Right lobe of liver (tissue), 6 donors: ENCODE results near the gene SMG7. TPM values are rescaled to one million over a fixed set of nuclear protein-coding genes. Genes with fewer than 3 reads are reported as not detected.

ENCODE experiments used
- ATAC-seq, 4 donors: fragments of 200-7000 bp; cut with Tn5 transposase; one replicate each; pipeline ENCODE4 v1.9.1; 2020; ENCODE audit warnings: mild to moderate bottlenecking in 4 of 4, moderate library complexity in 4 of 4
- DNase-seq, 3 donors: peaks; one replicate each; pipeline ENCODE4 v3.0.0-alpha.2; 2020
- H3K27ac ChIP-seq, 3 donors: fragments of 200-600 bp; one replicate each; pipeline ENCODE4 v1.8.0; 2022
- H3K27me3 ChIP-seq, 2 donors: fragments of 200-600 bp; one replicate each; pipeline ENCODE4 v1.8.0; 2022
- H3K36me3 ChIP-seq, 4 donors: fragments of 200-600 bp; sonication (generic) in 1 of 4; one replicate each; pipeline versions ENCODE4 v1.5.1 to v1.8.0; 2017 to 2022; ENCODE audit warnings: control low read depth in 1 of 4
- H3K4me1 ChIP-seq, 4 donors: fragments of 200-600 bp; sonication (generic) in 1 of 4; one replicate each; pipeline versions ENCODE4 v1.5.1 to v1.8.0; 2017 to 2022; ENCODE audit warnings: control low read depth in 1 of 4
- H3K4me3 ChIP-seq, 3 donors: fragments of 200-600 bp; one replicate each; pipeline ENCODE4 v1.8.0; 2022
- H3K9me3 ChIP-seq, 4 donors: fragments of 200-600 bp; sonication (generic) in 1 of 4; one replicate each; pipeline versions ENCODE4 v1.5.1 to v1.8.0; 2017 to 2022; ENCODE audit warnings: control low read depth in 1 of 4
- POLR2A ChIP-seq: fragments of 450-650 bp; IDR thresholded peaks from one replicate; pipeline ENCODE4 v1.6.1; 2017; ENCODE audit warnings: antibody characterized with exemption, mild to moderate bottlenecking
- WGBS: methylation state at CpG from one replicate; pipeline ENCODE4 v1.1.6; 2018; ENCODE audit warnings: low coverage, low lambda C conversion rate; ENCODE audit not compliant: insufficient coverage; ENCODE audit errors: missing lambda C conversion rate; 5-methylcytosine and 5-hydroxymethylcytosine counted together
- intact Hi-C, 2 donors: fragments of 100-400 bp; cut with DNase I; formaldehyde crosslinking; loops; one replicate each; pipeline versions ENCODE4 v1.11.2 to v1.14.1; 2022
- total RNA-seq, 6 experiments: library from RNA; depleted of rRNA in 2 of 6; stranded (reverse); fragments of >200 nt in 2 of 6; fragmentation: NEBNext Ultra II Directional in 3 of 6; extraction: Animal tissue kit (Norgen Biotek cat#: 25700) in 3 of 6; gene quantifications; one replicate each; pipeline versions ENCODE4 v1.1.0 to v1.2.4, GENCODE V29; 2016 to 2023
- TF ChIP-seq, protein P1 (sequence below), 4 donors: fragments of 200-600 bp in 3 of 4; fragments of 450-650 bp in 1 of 4; IDR thresholded peaks; one replicate each; pipeline versions ENCODE4 v1.5.1 to v1.8.0; 2016 to 2022; ENCODE audit warnings: antibody characterized with exemption in 4 of 4, mild to moderate bottlenecking in 2 of 4
- donor health status: DM: no; HTN: yes; CAD: no.
- donor health status: DM: no; HTN: no; CAD: no.
- donor health status: DM: no; HTN: no; CAD: no.
- donor health status: DM: no; HTN: yes; CAD: no.
- donor health status: DM: no; HTN: yes; CAD: no.

SMG7 gene
- total RNA-seq, 6 experiments from 2014 or later = 23.5 to 35.3 (median 25.2) TPM

DNA sequence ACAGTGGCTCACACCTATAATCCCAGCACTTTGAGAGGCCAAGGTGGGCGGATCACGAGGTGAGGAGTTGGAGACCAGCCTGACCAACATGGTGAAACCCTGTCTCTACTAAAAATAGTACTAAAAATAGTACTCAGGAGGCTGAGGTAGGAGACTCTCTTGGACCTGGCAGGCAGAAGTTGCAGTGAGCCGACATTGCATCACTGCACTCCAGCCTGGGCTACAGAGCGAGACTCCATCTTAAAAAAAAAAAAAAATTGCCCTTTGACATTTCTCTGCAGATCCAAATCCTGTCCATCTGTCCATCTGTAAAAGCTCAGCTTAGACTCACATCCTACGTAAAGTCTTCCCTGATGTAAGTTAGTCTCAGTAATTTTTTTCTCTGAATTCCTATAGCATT is 124.2 kb downstream of the SMG7 start:
- intact Hi-C loops = no loop called here
- ATAC-seq = no peak
- peaks cover 0 to 3% (median 0%) of the 10 kb centered on the region in 4 donors for H3K4me1 ChIP-seq
- TF ChIP-seq POLR2A = no peak
- TF ChIP-seq, protein P1, sequence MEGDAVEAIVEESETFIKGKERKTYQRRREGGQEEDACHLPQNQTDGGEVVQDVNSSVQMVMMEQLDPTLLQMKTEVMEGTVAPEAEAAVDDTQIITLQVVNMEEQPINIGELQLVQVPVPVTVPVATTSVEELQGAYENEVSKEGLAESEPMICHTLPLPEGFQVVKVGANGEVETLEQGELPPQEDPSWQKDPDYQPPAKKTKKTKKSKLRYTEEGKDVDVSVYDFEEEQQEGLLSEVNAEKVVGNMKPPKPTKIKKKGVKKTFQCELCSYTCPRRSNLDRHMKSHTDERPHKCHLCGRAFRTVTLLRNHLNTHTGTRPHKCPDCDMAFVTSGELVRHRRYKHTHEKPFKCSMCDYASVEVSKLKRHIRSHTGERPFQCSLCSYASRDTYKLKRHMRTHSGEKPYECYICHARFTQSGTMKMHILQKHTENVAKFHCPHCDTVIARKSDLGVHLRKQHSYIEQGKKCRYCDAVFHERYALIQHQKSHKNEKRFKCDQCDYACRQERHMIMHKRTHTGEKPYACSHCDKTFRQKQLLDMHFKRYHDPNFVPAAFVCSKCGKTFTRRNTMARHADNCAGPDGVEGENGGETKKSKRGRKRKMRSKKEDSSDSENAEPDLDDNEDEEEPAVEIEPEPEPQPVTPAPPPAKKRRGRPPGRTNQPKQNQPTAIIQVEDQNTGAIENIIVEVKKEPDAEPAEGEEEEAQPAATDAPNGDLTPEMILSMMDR (IDR thresholded peaks at IDR 0.05) = no peak
- H3K27me3 ChIP-seq = no peaks in the 10 kb centered on the region
- no peak overlapping the region for H3K4me3 ChIP-seq
- DNase-seq = no peak
- H3K9me3 ChIP-seq = no peaks in the 10 kb centered on the region
- no peak overlapping the region for H3K27ac ChIP-seq
- WGBS = 77% methylated on average over 5 of the region's 5 CpGs
- H3K36me3 ChIP-seq = no peaks in the 10 kb centered on the region

GRCh38 chr1:183597656-183598347 is 125.5 kb downstream of the SMG7 start:
- Histone ChIP-seq H3K4me1 (peaks cover 0 to 5% (median 0%) of the 10 kb centered on the region in 4 donors), H3K27me3 (no peaks in the 10 kb centered on the region), H3K27ac (no peak overlapping the region), H3K9me3 (no peaks in the 10 kb centered on the region), H3K36me3 (no peaks in the 10 kb centered on the region), H3K4me3 (no peak overlapping the region)
- TF ChIP-seq, protein P1 (IDR thresholded peaks at IDR 0.05) = no peak
- no peak for TF ChIP-seq POLR2A
- intact Hi-C loops = no loop called here
- DNase-seq (no peak), ATAC-seq (no peak)
- WGBS = 80% methylated on average over 5 of the region's 5 CpGs

DNA sequence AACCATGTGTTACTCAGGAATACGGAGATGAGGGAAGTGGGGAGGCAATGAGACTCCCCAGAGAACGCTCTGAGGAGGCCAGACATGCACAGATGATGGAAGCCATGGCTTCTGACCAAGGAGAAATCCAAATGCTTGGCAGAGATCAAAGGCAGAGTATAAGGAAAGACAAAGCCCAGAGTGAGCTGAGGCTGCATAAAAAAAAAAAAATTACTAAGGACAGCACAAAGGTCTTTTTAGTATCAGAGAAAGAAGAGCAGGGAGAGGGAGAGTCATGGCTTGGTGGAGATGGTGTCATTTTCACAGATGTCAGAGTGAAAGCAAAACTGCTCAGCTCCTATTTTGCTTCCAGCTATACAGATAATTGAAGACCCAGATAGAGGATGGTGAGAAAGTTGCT is 126.1 kb downstream of the SMG7 start:
- Histone ChIP-seq H3K36me3 (no peaks in the 10 kb centered on the region), H3K4me3 (no peak overlapping the region), H3K27me3 (no peaks in the 10 kb centered on the region), H3K27ac (no peak overlapping the region), H3K9me3 (no peaks in the 10 kb centered on the region), H3K4me1 (peaks cover 0 to 10% (median 0%) of the 10 kb centered on the region in 4 donors)
- no peak for DNase-seq
- intact Hi-C loops = no loop called here
- TF ChIP-seq, protein P1 (IDR thresholded peaks at IDR 0.05) = no peak
- no peak for TF ChIP-seq POLR2A
- WGBS = 60% methylated on average over 2 of the region's 2 CpGs
- ATAC-seq = no peak

DNA sequence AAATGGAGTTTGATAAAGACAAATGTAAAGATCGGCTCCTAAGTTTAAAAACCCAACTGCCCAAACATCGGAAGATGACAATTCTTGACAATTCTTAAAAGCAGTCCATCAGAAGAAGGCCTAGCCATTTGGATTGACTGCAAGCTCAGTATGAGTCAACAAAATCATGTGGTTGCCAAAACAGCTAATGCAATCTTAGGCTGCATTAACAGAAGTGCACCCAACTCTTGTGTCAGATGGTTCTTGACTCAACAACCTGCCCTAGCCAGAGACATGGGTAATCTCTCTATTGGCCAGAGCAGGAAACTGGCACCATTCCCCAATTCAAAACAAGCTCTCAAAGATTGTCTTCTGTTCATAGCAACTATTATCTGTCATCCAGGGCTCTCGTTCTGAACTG is 127.8 kb downstream of the SMG7 start:
- Histone ChIP-seq H3K36me3 (no peaks in the 10 kb centered on the region), H3K27me3 (no peaks in the 10 kb centered on the region), H3K4me1 (peaks cover 0 to 16% (median 0%) of the 10 kb centered on the region in 4 donors), H3K27ac (no peak overlapping the region), H3K9me3 (no peaks in the 10 kb centered on the region), H3K4me3 (no peak overlapping the region)
- DNase-seq = no peak
- 68% methylated on average over 3 of the region's 3 CpGs for WGBS
- intact Hi-C loops = no loop called here
- no peak for TF ChIP-seq POLR2A
- TF ChIP-seq, protein P1 (IDR thresholded peaks at IDR 0.05) = no peak
- peak in 3 of 4 donors; percentile 51 to 81 (median 79) for ATAC-seq
